Neural progenitor cell (in vitro differentiated cells): Measurements from ENCODE around the gene BNIP1. TPM values are rescaled to one million over a fixed set of nuclear protein-coding genes. Genes with fewer than 3 reads are reported as not detected.
A peak's percentile ranks its signal among the peaks of the same experiment; 100 is the strongest.

ENCODE experiments used
- DNase-seq: peaks from one replicate; pipeline ENCODE4 v3.0.0-alpha.2; 2016; ENCODE audit warnings: low spot score
- H2AFZ ChIP-seq: fragments of 200-600 bp; sonication (generic); replicated peaks from 2 replicates; pipeline ENCODE4 v1.6.1; 2016; ENCODE audit warnings: antibody characterized with exemption
- H3F3A ChIP-seq: fragments of 200-600 bp; sonication (generic); 2 replicates; pipeline ENCODE4 v1.6.1; 2016; ENCODE audit warnings: antibody characterized with exemption, low read depth
- H3K27ac ChIP-seq: fragments of 200-600 bp; sonication (generic); 2 replicates; pipeline ENCODE4 v1.5.1; 2016; ENCODE audit warnings: mild to moderate bottlenecking
- H3K27me3 ChIP-seq: fragments of 200-600 bp; sonication (generic); 2 replicates; pipeline ENCODE4 v1.6.1; 2016; ENCODE audit warnings: mild to moderate bottlenecking, moderate library complexity
- H3K36me3 ChIP-seq: fragments of 200-600 bp; sonication (generic); 2 replicates; pipeline ENCODE4 v1.5.1; 2016
- H3K4me1 ChIP-seq: fragments of 200-600 bp; sonication (generic); 2 replicates; pipeline ENCODE4 v1.6.1; 2016; ENCODE audit warnings: mixed run types
- H3K4me2 ChIP-seq: fragments of 200-600 bp; sonication (generic); 2 replicates; pipeline ENCODE4 v1.6.1; 2016
- H3K4me3 ChIP-seq: fragments of 200-600 bp; sonication (generic); 2 replicates; pipeline ENCODE4 v1.5.1; 2016
- H3K79me2 ChIP-seq: fragments of 200-600 bp; sonication (generic); 2 replicates; pipeline ENCODE4 v1.6.1; 2016; ENCODE audit warnings: low read depth
- H3K9ac ChIP-seq: fragments of 200-600 bp; sonication (generic); 2 replicates; pipeline ENCODE4 v1.6.1; 2016
- H3K9me3 ChIP-seq: fragments of 200-600 bp; sonication (generic); 2 replicates; pipeline ENCODE4 v1.5.1; 2016; ENCODE audit warnings: low read depth
- H4K20me1 ChIP-seq: fragments of 200-600 bp; sonication (generic); 2 replicates; pipeline ENCODE4 v1.6.1; 2016; ENCODE audit warnings: low read depth
- H3K27ac Mint-ChIP-seq: 3 replicates; pipeline ENCODE4 v1.8.0; 2021; ENCODE audit warnings: mixed read lengths
- H3K27me3 Mint-ChIP-seq: 2 replicates; pipeline ENCODE4 v1.8.0; 2022; ENCODE audit warnings: low read depth, mild to moderate bottlenecking, inconsistent platforms, moderate library complexity, mixed read lengths; ENCODE audit not compliant: insufficient read depth
- H3K36me3 Mint-ChIP-seq: 3 replicates; pipeline ENCODE4 v1.8.0; 2021; ENCODE audit warnings: mixed read lengths
- H3K4me1 Mint-ChIP-seq: 3 replicates; pipeline ENCODE4 v1.8.0; 2021; ENCODE audit warnings: mixed read lengths
- H3K4me3 Mint-ChIP-seq: 3 replicates; pipeline ENCODE4 v1.8.0; 2021; ENCODE audit warnings: mild to moderate bottlenecking, moderate library complexity, mixed read lengths
- H3K9me3 Mint-ChIP-seq: 3 replicates; pipeline ENCODE4 v1.8.0; 2020; ENCODE audit warnings: mixed read lengths
- EZH2 ChIP-seq: fragments of 200-600 bp; sonication (generic); IDR thresholded peaks from 2 replicates; pipeline ENCODE4 v1.6.1; 2017; ENCODE audit warnings: antibody characterized with exemption, mild to moderate bottlenecking, moderate library complexity
- EZH2phosphoT487 ChIP-seq: fragments of 200-600 bp; sonication (generic); IDR thresholded peaks from 2 replicates; pipeline ENCODE4 v1.6.1; 2017; ENCODE audit warnings: antibody characterized with exemption
- total RNA-seq: library from RNA; depleted of rRNA; stranded (reverse); fragments of >200 nt; gene quantifications from 2 replicates; pipeline ENCODE4 v1.2.3, GENCODE V29; 2015; ENCODE audit warnings: low replicate concordance
- TF ChIP-seq, protein P1 (sequence below): fragments of 200-600 bp; sonication (generic); IDR thresholded peaks from 2 replicates; pipeline ENCODE4 v1.5.1; 2017; ENCODE audit warnings: antibody characterized with exemption, mild to moderate bottlenecking

The BNIP1 gene
- total RNA-seq, 1 donor from 2014 or later, result 15.0 TPM

DNA sequence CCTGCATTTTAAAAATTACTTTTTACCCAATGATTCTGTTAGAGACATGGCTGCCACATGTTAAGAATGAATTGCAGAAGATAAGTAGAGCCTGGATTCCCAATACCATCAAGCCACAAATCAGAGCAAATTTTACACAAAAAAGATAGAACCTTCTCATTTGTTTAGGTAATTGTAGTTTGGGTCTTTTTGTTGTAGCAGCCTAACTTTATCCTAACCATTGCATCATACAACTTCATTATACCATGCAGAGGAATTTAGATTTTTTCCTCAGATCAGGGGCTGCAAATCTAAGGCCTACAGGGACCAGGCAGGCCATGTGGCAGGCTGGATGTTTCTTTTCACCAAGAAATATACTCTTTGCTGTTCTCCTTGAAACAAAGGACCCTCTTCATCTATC lies 56.0 kb downstream of the BNIP1 start:
- Histone ChIP-seq H3F3A (no peaks in the 10 kb centered on the region), H4K20me1 (no peaks in the 10 kb centered on the region), H3K27ac (no peak overlapping the region), H3K4me1 (peaks cover 5% of the 10 kb centered on the region), H3K9me3 (no peaks in the 10 kb centered on the region), H3K4me3 (no peak overlapping the region), H3K36me3 (no peaks in the 10 kb centered on the region), H3K4me2 (no peak overlapping the region), H2AFZ (no peak overlapping the region), H3K27me3 (peaks cover 32% of the 10 kb centered on the region), H3K9ac (no peak overlapping the region), H3K79me2 (no peaks in the 10 kb centered on the region)
- DNase-seq, result no peak
- Mint-ChIP-seq H3K4me1 (peaks cover 5% of the 10 kb centered on the region), H3K36me3 (no peaks in the 10 kb centered on the region), H3K27ac (no peak overlapping the region), H3K9me3 (peaks cover 8% of the 10 kb centered on the region), H3K4me3 (no peak overlapping the region), H3K27me3 (peaks cover 17% of the 10 kb centered on the region)
- TF ChIP-seq, protein P1, sequence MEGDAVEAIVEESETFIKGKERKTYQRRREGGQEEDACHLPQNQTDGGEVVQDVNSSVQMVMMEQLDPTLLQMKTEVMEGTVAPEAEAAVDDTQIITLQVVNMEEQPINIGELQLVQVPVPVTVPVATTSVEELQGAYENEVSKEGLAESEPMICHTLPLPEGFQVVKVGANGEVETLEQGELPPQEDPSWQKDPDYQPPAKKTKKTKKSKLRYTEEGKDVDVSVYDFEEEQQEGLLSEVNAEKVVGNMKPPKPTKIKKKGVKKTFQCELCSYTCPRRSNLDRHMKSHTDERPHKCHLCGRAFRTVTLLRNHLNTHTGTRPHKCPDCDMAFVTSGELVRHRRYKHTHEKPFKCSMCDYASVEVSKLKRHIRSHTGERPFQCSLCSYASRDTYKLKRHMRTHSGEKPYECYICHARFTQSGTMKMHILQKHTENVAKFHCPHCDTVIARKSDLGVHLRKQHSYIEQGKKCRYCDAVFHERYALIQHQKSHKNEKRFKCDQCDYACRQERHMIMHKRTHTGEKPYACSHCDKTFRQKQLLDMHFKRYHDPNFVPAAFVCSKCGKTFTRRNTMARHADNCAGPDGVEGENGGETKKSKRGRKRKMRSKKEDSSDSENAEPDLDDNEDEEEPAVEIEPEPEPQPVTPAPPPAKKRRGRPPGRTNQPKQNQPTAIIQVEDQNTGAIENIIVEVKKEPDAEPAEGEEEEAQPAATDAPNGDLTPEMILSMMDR, result no peak
- TF ChIP-seq EZH2 (no peak), EZH2phosphoT487 (no peak)

DNA sequence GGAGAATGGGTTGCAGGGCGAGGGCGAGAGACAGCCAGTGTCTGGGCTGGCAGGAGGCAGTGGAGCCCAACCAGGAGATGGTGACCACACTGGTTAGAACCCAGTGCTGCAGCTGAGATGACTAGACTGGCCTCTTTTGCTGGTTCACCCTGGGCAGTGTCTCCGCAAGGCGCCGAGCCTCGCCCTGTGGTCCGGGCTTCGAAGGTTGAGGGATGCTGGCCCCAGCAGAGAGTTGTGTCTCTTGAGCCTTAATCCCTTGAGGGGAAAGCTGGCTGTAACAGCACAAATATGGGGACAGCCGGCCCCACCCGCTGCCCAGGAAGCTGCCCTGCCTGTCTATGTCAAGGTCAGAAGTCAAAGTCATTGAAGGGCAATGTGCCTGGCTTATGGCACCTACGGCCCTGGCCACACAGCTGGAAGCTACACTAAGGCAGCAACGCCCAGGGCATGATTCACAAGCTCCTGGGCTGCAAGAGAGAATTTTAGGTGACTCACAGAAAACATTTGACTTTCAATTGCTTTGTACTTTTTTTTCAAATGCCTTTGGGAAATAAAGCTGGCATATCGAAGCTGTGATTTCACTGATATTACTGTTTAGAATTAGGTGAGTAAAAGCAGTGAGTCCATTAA lies 57.4 kb downstream of the BNIP1 start:
- peaks cover 17% of the 10 kb centered on the region for H3K27me3 Mint-ChIP-seq
- DNase-seq, result no peak
- TF ChIP-seq EZH2phosphoT487, result no peak
- TF ChIP-seq EZH2, result no peak
- TF ChIP-seq, protein P1, result no peak
- H3K36me3 Mint-ChIP-seq, result no peaks in the 10 kb centered on the region
- H3F3A ChIP-seq, result no peaks in the 10 kb centered on the region
- no peak overlapping the region for H2AFZ ChIP-seq
- H3K27ac Mint-ChIP-seq, result no peak overlapping the region
- no peak overlapping the region for H3K4me3 ChIP-seq
- no peak overlapping the region for H3K9ac ChIP-seq
- H3K27me3 ChIP-seq, result peaks cover 39% of the 10 kb centered on the region
- H3K9me3 ChIP-seq, result no peaks in the 10 kb centered on the region
- H3K4me3 Mint-ChIP-seq, result no peak overlapping the region
- H3K79me2 ChIP-seq, result no peaks in the 10 kb centered on the region
- no peaks in the 10 kb centered on the region for H4K20me1 ChIP-seq
- H3K4me1 ChIP-seq, result peaks cover 5% of the 10 kb centered on the region
- H3K36me3 ChIP-seq, result no peaks in the 10 kb centered on the region
- peaks cover 8% of the 10 kb centered on the region for H3K9me3 Mint-ChIP-seq
- no peak overlapping the region for H3K4me2 ChIP-seq
- H3K4me1 Mint-ChIP-seq, result peaks cover 5% of the 10 kb centered on the region
- H3K27ac ChIP-seq, result no peak overlapping the region

GRCh38 chr5:173202266-173202875 lies 58.0 kb downstream of the BNIP1 start:
- H3K36me3 Mint-ChIP-seq, result no peaks in the 10 kb centered on the region
- peaks cover 5% of the 10 kb centered on the region for H3K4me1 Mint-ChIP-seq
- no peaks in the 10 kb centered on the region for H3F3A ChIP-seq
- H2AFZ ChIP-seq, result peak overlapping the region; percentile 72
- no peak overlapping the region for H3K27ac Mint-ChIP-seq
- DNase-seq, result peak; percentile 16
- no peaks in the 10 kb centered on the region for H3K79me2 ChIP-seq
- peak overlapping the region; percentile 17 for H3K4me3 ChIP-seq
- H4K20me1 ChIP-seq, result no peaks in the 10 kb centered on the region
- no peak overlapping the region for H3K9ac ChIP-seq
- H3K27me3 Mint-ChIP-seq, result peaks cover 20% of the 10 kb centered on the region
- H3K4me3 Mint-ChIP-seq, result no peak overlapping the region
- no peaks in the 10 kb centered on the region for H3K9me3 ChIP-seq
- H3K27me3 ChIP-seq, result peaks cover 40% of the 10 kb centered on the region
- no peak overlapping the region for H3K27ac ChIP-seq
- H3K4me2 ChIP-seq, result peak overlapping the region; percentile 60
- peaks cover 8% of the 10 kb centered on the region for H3K9me3 Mint-ChIP-seq
- no peaks in the 10 kb centered on the region for H3K36me3 ChIP-seq
- peaks cover 5% of the 10 kb centered on the region for H3K4me1 ChIP-seq
- TF ChIP-seq EZH2phosphoT487, result no peak
- TF ChIP-seq, protein P1, result no peak
- no peak for TF ChIP-seq EZH2
